ENCODE measurements around the gene ZNF746.
"Not testable (repeated sequence)": the region's sequence is repeated elsewhere in the genome, so short reads cannot be mapped to it uniquely, and the experiment has no call there.

ZNF746 gene

GRCh38 chr7:149457766-149458165 lies 39.8 kb downstream of the ZNF746 start:
- no peak for DNase-seq

- no peak for DNase-seq
Observed at GRCh38 chr7:149456506-149457421, 40.8 kb downstream of the ZNF746 start.

GRCh38 chr7:149455175-149455950 lies 42.2 kb downstream of the ZNF746 start:
- DNase-seq = no peak

- no peak for DNase-seq
Observed at GRCh38 chr7:149454750-149455149, 42.9 kb downstream of the ZNF746 start.

- DNase-seq = no peak
Observed at GRCh38 chr7:149454006-149454405, 43.6 kb downstream of the ZNF746 start.

- DNase-seq = no peak
Observed at GRCh38 chr7:149450821-149451220, 46.8 kb downstream of the ZNF746 start.

GRCh38 chr7:149449897-149450296 lies 47.7 kb downstream of the ZNF746 start:
- DNase-seq = no peak

GRCh38 chr7:149448961-149449360 lies 48.6 kb downstream of the ZNF746 start:
- DNase-seq = no peak

- DNase-seq = not testable (repeated sequence)
Observed at GRCh38 chr7:149446026-149446425, 51.6 kb downstream of the ZNF746 start.

GRCh38 chr7:149444287-149444686 lies 53.3 kb downstream of the ZNF746 start:
- DNase-seq = no peak

GRCh38 chr7:149443523-149443922 lies 54.1 kb downstream of the ZNF746 start:
- no peak for DNase-seq

- no peak for DNase-seq
Observed at GRCh38 chr7:149442924-149443323, 54.7 kb downstream of the ZNF746 start.

GRCh38 chr7:149440222-149440621 lies 57.4 kb downstream of the ZNF746 start:
- DNase-seq = no peak

- no peak for DNase-seq
Observed at GRCh38 chr7:149436358-149436757, 61.3 kb downstream of the ZNF746 start.

- DNase-seq = no peak
Observed at GRCh38 chr7:149433124-149433523, 64.5 kb downstream of the ZNF746 start.

- no peak for DNase-seq
Observed at GRCh38 chr7:149432121-149432691, 65.4 kb downstream of the ZNF746 start.

GRCh38 chr7:149431486-149432120 lies 66.0 kb downstream of the ZNF746 start:
- DNase-seq = no peak

- no peak for DNase-seq
Observed at GRCh38 chr7:149430192-149430591, 67.4 kb downstream of the ZNF746 start.

GRCh38 chr7:149427893-149428292 lies 69.7 kb downstream of the ZNF746 start:
- no peak for DNase-seq

GRCh38 chr7:149427096-149427680 lies 70.4 kb downstream of the ZNF746 start:
- no peak for DNase-seq

- DNase-seq = no peak
Observed at GRCh38 chr7:149423449-149424110, 74.0 kb downstream of the ZNF746 start.

- DNase-seq = no peak
Observed at GRCh38 chr7:149422914-149423301, 74.7 kb downstream of the ZNF746 start.

All from NCI-H2171 (cell line).